ENCODE measurements around the gene AGAP1. TPM values are rescaled to one million over a fixed set of nuclear protein-coding genes. Genes with fewer than 3 reads are reported as not detected.
A peak's percentile ranks its signal among the peaks of the same experiment; 100 is the strongest.

AGAP1 gene
- total RNA-seq, 1 donor from 2014 or later = 39.4 TPM

DNA sequence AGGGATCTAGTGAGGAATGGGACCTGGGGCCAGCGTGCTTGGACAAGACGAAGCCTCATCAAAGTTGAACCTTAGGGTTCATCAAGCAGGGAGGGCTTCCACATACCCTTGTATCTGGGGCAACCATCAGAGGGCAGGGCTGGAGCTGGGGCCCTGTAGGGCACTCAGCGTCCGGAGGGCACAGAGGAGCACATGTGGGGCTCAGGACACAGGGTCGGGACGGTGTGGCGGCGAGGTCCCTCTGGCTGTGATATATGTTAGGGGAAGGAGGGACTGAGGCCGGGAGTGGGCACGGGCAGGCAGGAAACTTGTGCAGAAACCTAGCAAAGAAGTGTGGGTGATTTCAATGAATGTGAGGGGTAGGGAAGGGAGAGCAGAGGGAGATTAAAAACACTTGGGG, 244.0 kb downstream of the AGAP1 start:
- Mint-ChIP-seq H3K27ac (ENCODE audit: unreplicated experiment) (no peak overlapping the region), H3K4me1 (ENCODE audit: low read depth, unreplicated experiment) (no peaks in the 10 kb centered on the region), H3K4me3 (ENCODE audit: unreplicated experiment) (no peak overlapping the region), H3K9me3 (ENCODE audit: unreplicated experiment) (no peaks in the 10 kb centered on the region), H3K36me3 (ENCODE audit: low read depth, unreplicated experiment) (peaks cover 16% of the 10 kb centered on the region), H3K27me3 (ENCODE audit: low read depth, unreplicated experiment) (no peaks in the 10 kb centered on the region)
- H3K4me1 ChIP-seq (ENCODE audit: insufficient read depth, low read length) = no peaks in the 10 kb centered on the region
- no peaks in the 10 kb centered on the region for H3K79me2 ChIP-seq (ENCODE audit: insufficient read depth, low read length)
- no peak overlapping the region for H2AFZ ChIP-seq (ENCODE audit: low read depth, low read length)
- no peaks in the 10 kb centered on the region for H3K27me3 ChIP-seq (ENCODE audit: insufficient read depth, low read length)
- H4K20me1 ChIP-seq (ENCODE audit: insufficient read depth, low read length) = peaks cover 5% of the 10 kb centered on the region
- H3K9ac ChIP-seq (ENCODE audit: low read length) = no peak overlapping the region
- no peaks in the 10 kb centered on the region for H3K9me3 ChIP-seq (ENCODE audit: insufficient read depth, low read depth, low read length)
- FAIRE-seq (no peak), DNase-seq (ENCODE audit: low read depth) (no peak)
- H3K4me2 ChIP-seq (ENCODE audit: low read length) = no peak overlapping the region
- H3K36me3 ChIP-seq (ENCODE audit: insufficient read depth, low read length) = no peaks in the 10 kb centered on the region
- H3K4me3 ChIP-seq (ENCODE audit: insufficient read depth, low read depth, low read length) = no peak overlapping the region
- TF ChIP-seq EZH2 (IDR thresholded peaks at IDR 0.05; ENCODE audit: insufficient read depth, low read length) = no peak
- TF ChIP-seq, protein P1, sequence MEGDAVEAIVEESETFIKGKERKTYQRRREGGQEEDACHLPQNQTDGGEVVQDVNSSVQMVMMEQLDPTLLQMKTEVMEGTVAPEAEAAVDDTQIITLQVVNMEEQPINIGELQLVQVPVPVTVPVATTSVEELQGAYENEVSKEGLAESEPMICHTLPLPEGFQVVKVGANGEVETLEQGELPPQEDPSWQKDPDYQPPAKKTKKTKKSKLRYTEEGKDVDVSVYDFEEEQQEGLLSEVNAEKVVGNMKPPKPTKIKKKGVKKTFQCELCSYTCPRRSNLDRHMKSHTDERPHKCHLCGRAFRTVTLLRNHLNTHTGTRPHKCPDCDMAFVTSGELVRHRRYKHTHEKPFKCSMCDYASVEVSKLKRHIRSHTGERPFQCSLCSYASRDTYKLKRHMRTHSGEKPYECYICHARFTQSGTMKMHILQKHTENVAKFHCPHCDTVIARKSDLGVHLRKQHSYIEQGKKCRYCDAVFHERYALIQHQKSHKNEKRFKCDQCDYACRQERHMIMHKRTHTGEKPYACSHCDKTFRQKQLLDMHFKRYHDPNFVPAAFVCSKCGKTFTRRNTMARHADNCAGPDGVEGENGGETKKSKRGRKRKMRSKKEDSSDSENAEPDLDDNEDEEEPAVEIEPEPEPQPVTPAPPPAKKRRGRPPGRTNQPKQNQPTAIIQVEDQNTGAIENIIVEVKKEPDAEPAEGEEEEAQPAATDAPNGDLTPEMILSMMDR (IDR thresholded peaks at IDR 0.05; ENCODE audit: insufficient read depth, low read depth, low read length) = no peak
- H3K27ac ChIP-seq (ENCODE audit: low read depth, low read length) = no peak overlapping the region

DNA sequence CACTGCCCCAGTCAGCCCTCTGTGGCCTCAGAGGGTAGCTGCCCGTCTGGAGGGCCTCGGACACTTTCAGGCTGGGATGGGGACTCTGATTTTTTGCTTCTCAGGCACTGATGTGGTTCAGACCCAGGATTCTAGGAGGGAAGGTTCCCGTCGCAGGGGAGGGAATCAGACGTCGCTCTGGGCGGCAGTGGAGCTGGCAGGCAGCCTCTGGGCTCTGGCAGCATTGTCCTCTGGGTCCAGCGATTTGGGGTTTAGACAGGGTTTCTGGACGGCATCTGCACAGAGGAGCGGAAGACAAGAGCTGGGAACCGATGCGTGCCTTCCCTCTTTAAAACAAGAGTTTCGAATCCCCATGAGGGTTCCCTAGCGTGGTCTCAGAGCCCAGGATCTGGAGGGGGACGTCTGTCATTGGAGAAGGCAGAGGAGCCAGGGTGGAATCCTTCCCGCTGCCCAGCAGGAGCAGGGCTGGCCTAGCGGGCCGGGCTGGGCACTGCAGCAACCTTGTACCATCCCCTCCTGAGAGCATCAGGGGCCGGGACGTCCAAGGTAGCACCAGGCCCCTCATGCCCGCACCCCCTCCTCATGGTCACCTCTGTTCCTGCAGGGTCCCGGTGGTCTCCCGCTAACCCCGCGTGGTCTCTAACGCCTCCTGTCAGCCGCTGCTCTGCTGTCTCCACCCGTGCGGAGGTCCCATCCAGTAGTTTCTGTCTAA, 246.0 kb downstream of the AGAP1 start:
- H4K20me1 ChIP-seq (ENCODE audit: insufficient read depth, low read length) = peaks cover 5% of the 10 kb centered on the region
- peaks cover 17% of the 10 kb centered on the region for H3K36me3 Mint-ChIP-seq (ENCODE audit: low read depth, unreplicated experiment)
- H3K27ac Mint-ChIP-seq (ENCODE audit: unreplicated experiment) = no peak overlapping the region
- no peak overlapping the region for H3K9ac ChIP-seq (ENCODE audit: low read length)
- H3K4me1 ChIP-seq (ENCODE audit: insufficient read depth, low read length) = no peaks in the 10 kb centered on the region
- no peak for DNase-seq (ENCODE audit: low read depth)
- TF ChIP-seq, protein P1 (IDR thresholded peaks at IDR 0.05; ENCODE audit: insufficient read depth, low read depth, low read length) = no peak
- TF ChIP-seq EZH2 (IDR thresholded peaks at IDR 0.05; ENCODE audit: insufficient read depth, low read length) = no peak
- FAIRE-seq = no peak
- H3K4me3 ChIP-seq (ENCODE audit: insufficient read depth, low read depth, low read length) = no peak overlapping the region
- no peaks in the 10 kb centered on the region for H3K27me3 Mint-ChIP-seq (ENCODE audit: low read depth, unreplicated experiment)
- no peak overlapping the region for H3K4me2 ChIP-seq (ENCODE audit: low read length)
- H3K9me3 Mint-ChIP-seq (ENCODE audit: unreplicated experiment) = no peaks in the 10 kb centered on the region
- no peak overlapping the region for H3K27ac ChIP-seq (ENCODE audit: low read depth, low read length)
- H3K4me3 Mint-ChIP-seq (ENCODE audit: unreplicated experiment) = no peak overlapping the region
- no peaks in the 10 kb centered on the region for H3K36me3 ChIP-seq (ENCODE audit: insufficient read depth, low read length)
- H3K79me2 ChIP-seq (ENCODE audit: insufficient read depth, low read length) = no peaks in the 10 kb centered on the region
- no peaks in the 10 kb centered on the region for H3K27me3 ChIP-seq (ENCODE audit: insufficient read depth, low read length)
- H2AFZ ChIP-seq (ENCODE audit: low read depth, low read length) = no peak overlapping the region
- no peaks in the 10 kb centered on the region for H3K4me1 Mint-ChIP-seq (ENCODE audit: low read depth, unreplicated experiment)
- no peaks in the 10 kb centered on the region for H3K9me3 ChIP-seq (ENCODE audit: insufficient read depth, low read depth, low read length)

DNA sequence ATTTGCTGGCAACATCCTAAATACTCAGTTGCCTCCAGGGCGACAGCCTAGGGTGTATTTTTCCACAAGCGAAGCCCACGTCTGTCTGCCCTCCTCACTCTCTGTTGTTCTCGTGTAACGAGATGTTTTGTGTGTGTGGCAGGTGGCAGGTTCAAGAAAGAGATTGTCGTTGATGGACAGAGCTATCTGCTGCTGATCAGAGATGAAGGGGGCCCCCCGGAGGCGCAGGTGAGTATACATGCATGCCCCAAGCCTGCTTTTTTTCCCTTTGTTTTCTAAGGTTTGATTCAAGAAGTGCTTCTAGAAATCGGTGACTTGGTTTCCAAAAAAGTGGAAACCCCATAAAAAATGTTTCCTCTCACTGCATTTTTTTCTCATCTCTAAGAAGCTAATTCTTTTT, 247.0 kb downstream of the AGAP1 start:
- H2AFZ ChIP-seq (ENCODE audit: low read depth, low read length) = no peak overlapping the region
- FAIRE-seq (no peak), DNase-seq (ENCODE audit: low read depth) (no peak)
- Mint-ChIP-seq H3K27me3 (ENCODE audit: low read depth, unreplicated experiment) (no peaks in the 10 kb centered on the region), H3K36me3 (ENCODE audit: low read depth, unreplicated experiment) (peaks cover 16% of the 10 kb centered on the region), H3K9me3 (ENCODE audit: unreplicated experiment) (no peaks in the 10 kb centered on the region), H3K27ac (ENCODE audit: unreplicated experiment) (no peak overlapping the region), H3K4me1 (ENCODE audit: low read depth, unreplicated experiment) (peaks cover 2% of the 10 kb centered on the region), H3K4me3 (ENCODE audit: unreplicated experiment) (no peak overlapping the region)
- H3K4me1 ChIP-seq (ENCODE audit: insufficient read depth, low read length) = no peaks in the 10 kb centered on the region
- H3K9ac ChIP-seq (ENCODE audit: low read length) = no peak overlapping the region
- H4K20me1 ChIP-seq (ENCODE audit: insufficient read depth, low read length) = peaks cover 5% of the 10 kb centered on the region
- H3K36me3 ChIP-seq (ENCODE audit: insufficient read depth, low read length) = no peaks in the 10 kb centered on the region
- no peaks in the 10 kb centered on the region for H3K9me3 ChIP-seq (ENCODE audit: insufficient read depth, low read depth, low read length)
- no peaks in the 10 kb centered on the region for H3K79me2 ChIP-seq (ENCODE audit: insufficient read depth, low read length)
- no peak overlapping the region for H3K4me2 ChIP-seq (ENCODE audit: low read length)
- no peak overlapping the region for H3K27ac ChIP-seq (ENCODE audit: low read depth, low read length)
- TF ChIP-seq EZH2 (IDR thresholded peaks at IDR 0.05; ENCODE audit: insufficient read depth, low read length) = no peak
- TF ChIP-seq, protein P1 (IDR thresholded peaks at IDR 0.05; ENCODE audit: insufficient read depth, low read depth, low read length) = peak; percentile 10
- no peak overlapping the region for H3K4me3 ChIP-seq (ENCODE audit: insufficient read depth, low read depth, low read length)
- no peaks in the 10 kb centered on the region for H3K27me3 ChIP-seq (ENCODE audit: insufficient read depth, low read length)
